Measurements from ENCODE around the gene ACTL10.
A peak's percentile ranks its signal among the peaks of the same experiment; 100 is the strongest.

Gene ACTL10

DNA sequence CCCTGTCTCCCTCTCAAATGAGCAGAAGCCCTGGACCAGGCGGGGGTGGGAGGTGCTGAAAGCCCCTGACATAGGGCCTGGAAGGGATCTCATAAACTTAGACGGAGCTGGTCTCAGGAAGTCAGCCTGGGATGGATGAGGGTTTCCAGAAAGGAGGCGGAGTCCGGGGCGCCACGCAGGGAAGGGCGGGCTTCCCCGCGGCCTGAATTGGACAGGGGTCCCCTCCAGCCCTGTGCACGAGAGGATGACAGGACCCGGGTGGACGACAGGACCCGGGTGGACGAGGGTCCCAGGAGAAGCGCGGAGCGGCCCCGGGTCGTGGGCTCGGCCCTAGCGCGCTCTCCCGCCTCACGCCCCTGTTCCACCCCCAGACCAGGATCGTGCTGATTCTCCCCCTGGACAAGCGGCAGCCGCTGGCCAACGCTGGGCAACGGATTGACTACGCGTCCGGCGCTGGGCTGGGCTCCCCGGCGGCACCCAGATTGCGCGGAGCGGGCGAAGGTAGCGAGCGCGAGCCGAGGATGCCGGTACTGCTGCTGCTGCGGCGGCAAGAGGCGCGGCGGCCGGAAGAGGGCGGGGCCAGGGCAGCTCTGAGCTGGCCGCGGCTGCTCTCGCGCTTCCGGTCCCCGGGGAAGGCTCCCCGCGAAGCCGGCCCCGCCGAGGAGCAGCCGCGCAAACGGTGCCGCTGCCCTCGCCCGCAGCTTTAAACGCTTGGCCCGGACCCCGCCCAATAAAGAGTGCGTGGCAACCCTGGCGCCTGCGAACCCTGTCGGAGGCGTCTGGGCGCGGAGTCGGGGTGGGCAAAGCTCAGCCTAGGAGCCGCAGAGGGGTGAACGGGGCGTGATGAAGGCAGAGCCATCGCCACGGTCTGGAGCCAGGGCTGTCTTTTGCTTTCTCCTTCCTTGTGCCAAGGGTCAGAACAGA lies 3.3 kb upstream of the ACTL10 start:
- DNase-seq (ENCODE audit: low read depth in 2 of 2, low spot score in 1 of 2): peak; percentile 46 to 61

DNA sequence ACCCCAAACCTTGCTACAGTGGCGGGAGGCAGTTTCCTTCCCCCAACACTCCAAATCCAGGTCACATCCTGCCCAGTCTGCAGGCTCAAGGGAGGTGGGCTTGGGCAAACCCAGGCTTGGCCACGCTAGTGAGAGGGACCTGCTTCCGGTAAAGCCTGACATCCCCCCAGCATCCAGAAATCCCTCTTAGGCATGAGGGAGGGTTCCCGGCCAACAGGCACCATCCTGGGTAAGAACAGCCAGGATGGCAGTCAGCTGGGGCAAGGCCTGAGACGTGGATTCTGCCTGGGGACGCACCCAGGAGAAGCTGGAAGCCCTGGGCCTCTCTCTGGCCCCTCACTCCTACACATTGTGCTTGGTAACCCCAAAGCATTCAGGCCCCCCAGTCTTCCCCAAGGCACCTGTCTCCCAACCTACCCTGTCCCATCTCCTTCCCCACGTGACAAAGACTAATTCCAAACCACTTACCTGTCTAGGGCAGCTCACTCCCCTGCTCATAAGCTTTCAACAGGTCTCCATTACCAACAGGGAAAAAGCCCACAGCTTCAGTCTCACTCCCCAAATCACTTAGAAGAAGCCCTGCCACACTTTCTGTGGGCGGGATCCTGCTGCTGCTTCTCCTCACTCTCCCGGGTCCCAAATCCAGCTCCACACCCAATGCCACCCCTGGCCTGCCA lies 2.5 kb upstream of the ACTL10 start:
- no peak for DNase-seq (ENCODE audit: low read depth in 2 of 2, low spot score in 1 of 2)

DNA sequence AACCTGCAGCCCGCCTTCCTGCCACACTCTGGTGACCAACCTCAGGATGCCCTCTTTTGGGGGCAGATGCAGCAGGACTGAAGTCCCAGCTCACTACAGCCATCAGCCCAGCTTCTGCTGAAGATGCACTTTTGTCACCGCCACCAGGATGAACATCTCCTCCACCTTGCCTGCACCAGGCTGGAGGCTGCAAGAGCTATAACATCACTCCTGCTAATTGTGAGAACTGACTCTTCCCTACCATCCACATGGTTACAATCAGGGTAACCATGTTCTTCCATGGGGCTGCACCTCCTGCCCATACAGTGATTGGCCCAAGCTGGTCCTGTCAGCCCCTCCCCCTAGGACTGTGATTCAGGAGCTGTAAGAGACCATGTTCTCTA lies 2.0 kb upstream of the ACTL10 start:
- no peak for DNase-seq (ENCODE audit: low read depth in 2 of 2, low spot score in 1 of 2)

DNA sequence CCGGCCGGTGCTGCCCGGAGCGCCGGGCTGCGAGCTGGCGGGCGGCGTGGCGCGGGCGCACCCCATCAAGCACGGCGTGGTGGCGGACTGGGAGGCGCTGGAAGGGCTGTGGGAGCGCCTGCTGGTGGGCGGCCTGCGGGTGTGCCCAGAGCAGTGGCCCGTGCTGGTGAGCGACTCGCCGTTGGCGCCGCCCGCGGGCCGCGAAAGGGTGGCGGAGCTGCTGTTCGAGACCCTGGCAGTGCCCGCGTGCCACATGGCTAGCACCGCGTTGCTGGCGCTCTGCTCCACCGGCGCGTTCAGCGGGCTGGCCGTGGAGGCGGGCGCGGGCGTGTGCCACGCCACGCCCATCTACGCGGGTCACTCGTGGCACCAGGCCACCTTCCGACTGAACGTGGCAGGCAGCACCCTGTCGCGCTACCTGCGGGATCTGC lies 517 bp downstream of the ACTL10 start:
- DNase-seq (ENCODE audit: low read depth in 2 of 2, low spot score in 1 of 2): no peak

DNA sequence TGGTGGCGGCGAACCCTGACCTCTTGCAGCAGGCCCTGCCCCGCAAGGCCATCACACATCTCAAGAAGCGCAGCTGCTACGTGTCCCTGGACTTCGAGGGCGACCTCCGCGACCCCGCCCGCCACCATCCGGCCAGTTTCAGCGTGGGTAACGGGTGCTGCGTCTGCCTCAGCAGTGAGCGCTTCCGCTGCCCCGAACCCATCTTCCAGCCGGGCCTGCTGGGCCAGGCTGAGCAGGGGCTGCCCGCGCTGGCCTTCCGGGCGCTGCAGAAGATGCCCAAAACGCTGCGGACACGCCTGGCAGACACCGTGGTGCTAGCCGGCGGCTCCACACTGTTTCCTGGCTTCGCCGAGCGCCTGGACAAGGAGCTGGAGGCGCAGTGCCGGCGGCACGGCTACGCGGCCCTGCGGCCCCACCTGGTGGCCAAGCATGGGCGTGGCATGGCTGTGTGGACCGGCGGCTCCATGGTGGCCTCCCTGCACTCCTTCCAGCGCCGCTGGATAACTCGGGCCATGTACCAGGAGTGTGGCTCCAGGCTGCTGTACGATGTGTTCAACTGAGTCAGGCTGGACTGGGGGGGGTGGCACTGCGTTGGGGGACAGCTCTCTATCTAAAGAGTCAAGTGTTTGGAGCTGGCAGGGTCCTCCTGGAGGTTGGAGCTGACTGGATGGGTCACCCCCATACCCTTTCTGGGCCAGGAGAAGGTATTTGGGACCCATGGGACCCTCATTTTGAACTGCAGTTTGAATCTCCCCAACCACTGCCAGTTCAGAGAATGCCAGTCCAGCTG lies 1.1 kb downstream of the ACTL10 start:
- peak in 1 of 2 donors; percentile 49 for DNase-seq (ENCODE audit: low read depth in 2 of 2, low spot score in 1 of 2)

DNA sequence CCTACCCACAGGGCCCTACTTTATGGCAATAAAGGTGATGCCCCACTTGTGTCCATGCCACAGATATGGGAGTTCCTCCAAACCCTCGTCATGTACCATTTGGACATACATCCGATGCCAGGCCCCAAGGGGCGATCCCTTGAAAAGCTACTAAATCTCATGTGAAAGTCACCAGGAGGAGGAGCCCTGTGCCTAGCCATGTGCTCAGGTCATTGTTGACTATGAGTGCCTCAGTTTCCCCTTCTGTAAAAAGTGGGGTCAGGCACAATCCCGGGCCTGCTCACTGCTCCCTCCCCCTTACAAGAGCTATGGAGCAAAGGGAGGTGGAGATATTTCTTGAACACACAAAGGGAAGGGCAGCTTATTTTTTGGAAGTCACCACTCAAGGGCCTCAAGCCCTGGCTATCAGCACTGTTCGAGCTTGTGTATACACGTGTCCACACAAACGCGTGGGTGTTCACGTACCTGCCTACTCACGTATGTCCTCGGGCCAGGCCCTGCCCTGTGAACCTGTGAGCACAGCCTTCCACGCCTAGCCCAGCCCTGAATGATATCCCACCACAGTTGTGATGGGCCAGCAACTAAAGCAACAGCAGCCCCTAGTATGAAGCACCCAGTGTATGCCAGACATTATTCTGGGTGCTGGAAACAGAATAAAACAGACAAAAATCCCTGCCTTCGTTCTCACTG lies 1.9 kb downstream of the ACTL10 start:
- DNase-seq (ENCODE audit: low read depth in 2 of 2, low spot score in 1 of 2): no peak

DNA sequence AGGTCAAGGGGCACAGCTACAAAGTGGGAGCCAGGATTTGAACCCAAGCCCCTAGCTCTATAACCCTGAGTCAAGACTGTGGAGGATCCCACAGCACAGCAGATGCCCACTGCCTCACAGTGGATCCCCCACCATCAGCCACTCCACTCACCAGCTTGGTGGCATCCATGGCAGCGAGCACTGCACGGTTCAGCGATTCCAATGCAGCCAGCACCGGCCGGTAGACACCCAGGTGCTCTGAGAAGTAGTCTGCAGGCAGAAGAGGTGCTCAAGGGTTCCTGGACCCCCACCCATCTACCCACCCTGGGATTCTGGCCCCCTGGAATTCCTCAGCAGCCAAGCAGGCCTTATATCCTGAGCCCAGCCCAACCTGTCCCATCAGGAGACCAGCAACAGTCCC lies 2.5 kb downstream of the ACTL10 start:
- no peak for DNase-seq (ENCODE audit: low read depth in 2 of 2, low spot score in 1 of 2)

DNA sequence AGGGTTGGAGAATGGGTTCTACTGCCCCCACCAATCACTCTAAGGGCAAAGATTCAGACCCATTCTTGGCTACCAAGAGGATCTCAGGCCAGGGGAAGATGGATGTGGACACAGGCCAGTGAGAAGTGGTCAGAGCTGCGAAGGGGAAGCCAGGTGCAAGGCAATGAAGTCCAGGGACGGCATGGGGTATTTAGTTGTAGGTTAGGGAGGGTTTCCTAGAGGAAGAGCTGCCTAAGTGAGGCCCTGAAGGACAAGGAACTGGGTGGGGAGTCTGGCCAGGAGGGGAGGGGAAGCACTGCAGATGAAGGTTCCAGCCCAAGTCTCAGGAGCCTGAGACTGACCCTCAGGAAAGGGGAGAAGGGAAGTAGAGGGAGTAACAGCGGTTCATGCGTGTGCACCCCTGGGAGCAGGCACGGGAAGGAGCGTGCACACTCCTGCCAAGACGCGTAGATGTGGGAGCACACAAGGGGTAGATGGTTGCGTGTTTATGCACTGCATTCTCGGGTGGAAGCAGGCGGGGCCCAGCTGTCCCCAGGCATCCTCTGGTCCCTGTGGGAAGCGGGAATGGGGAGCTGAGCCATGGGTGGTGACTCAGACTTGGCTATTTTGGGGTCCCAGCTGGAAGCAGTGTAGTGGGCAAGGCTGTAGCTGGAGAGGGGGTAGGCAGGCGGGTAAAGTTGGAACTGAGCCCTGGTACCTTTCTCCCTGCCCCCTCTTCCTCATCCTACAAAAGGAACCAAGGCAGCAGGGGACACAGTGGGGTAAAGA lies 3.3 kb downstream of the ACTL10 start:
- DNase-seq (ENCODE audit: low read depth in 2 of 2, low spot score in 1 of 2): no peak

DNA sequence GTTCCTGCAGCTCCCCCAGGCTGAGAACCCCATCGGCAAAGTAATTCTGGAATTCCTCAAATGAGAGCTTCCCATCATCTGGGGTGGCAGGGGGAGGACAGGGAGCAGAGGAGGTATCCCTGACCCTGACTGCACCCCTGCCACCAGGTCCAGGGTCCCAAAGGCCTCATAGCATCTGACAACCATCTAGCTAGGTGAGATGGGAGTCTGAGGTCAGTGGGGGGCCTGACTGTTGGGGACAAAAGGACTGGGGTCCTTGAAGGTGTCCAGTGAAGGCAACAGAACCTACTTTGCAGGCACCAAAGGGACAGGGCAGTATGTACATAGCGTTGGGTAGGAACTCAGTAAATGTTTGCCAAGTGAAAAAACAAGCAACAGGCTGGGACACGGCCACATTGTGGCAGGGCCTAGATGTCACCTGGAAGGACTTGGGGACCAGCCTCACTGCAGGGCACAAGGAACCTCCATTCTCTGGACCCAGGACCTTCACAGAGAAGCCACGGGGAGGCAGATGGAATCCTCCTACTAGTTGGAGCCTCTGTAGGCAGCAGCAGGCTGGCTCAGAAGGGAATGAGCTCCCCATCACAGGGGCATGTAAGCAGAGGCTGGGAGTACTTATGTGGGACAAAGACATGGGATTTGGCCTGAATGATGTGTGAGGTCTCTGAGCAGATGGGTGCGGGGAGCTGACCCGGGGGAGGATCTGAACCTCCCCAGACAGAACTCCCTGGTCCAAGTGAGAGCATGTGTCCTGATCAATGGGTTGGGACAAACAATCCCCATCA lies 4.2 kb downstream of the ACTL10 start:
- DNase-seq (ENCODE audit: low read depth in 2 of 2, low spot score in 1 of 2): no peak

DNA sequence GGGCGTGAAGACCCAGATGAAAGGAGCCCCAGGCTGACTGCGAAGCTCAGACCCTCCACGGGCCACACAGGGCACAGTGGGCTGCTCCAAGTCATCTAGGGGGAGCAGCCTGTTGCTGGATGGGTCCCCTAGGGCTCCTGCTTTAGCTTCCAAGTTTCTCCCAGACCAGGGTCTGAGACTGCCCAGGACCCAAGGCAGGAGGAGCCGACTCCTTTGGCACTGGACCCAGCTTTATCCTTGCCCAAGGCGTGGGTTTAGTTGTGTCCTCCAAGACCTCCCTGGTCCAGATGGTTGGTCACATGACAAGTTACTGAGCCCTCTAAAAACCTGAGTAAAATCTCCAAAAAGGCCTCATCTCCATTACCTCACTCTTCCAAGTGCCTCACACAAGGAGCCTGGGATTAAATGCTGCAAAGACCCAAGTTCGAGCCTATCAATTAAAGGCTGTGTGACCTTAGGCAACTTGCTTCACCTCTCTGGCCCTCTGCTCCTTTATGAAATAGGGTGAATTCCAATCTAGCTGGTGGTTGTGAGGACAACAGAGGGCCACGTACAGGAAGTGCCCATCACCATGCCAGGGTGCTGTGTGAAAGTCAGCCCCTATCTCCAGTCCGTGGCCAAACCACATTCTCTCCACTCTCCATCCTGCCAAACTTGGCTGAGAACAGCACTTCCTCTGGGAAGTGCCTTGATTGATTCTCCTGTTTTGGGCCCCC lies 5.0 kb downstream of the ACTL10 start:
- no peak for DNase-seq (ENCODE audit: low read depth in 2 of 2, low spot score in 1 of 2)

DNA sequence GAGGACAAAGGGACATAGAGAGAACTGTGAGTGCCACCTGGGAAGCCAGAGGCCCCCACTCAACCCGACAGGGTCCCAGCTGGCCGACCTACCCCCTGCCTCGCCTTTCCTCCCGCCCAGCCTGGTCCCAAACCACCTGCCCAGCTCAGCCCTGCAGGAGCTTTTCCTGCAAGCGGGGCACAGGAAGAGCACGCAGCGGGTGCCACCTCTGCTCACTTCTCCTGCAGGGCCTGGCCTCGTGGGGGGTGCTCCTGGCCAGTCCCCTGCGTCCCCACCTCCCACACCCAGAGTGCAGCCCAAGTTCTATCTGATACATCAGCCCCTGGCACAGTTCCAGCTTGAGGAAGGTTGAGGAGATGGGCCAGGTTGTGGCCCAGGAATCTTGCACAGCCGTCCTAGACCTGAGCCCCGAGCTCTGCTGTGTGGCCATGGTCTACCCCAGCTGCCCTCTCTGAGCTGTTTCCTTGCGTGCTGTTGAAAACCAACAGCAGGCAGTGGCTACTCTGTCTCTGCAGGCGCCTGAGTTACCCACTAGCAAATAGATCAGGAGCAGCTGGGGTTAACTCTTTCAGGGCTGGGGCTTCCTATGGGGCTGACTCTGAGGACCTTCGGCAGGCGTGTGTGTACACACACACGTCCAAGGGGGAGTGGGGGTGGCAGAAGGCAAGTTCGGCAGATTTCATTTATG lies 5.8 kb downstream of the ACTL10 start:
- DNase-seq (ENCODE audit: low read depth in 2 of 2, low spot score in 1 of 2): no peak

DNA sequence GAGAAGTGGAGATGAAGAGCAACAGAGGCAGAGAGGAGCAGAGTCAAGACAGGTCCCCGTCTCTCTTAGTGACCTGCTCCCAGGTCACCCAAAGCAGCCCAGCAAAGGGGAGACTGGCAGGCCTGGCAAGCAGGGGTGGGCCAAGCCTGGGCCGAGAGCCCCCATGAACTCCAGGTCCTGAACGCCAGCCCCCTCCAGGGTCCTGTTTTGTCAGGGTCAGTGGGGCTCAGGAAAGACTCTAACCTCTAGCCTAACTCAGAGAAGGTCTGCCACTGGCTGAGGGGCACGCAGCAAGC lies 6.3 kb downstream of the ACTL10 start:
- no peak for DNase-seq (ENCODE audit: low read depth in 2 of 2, low spot score in 1 of 2)

DNA sequence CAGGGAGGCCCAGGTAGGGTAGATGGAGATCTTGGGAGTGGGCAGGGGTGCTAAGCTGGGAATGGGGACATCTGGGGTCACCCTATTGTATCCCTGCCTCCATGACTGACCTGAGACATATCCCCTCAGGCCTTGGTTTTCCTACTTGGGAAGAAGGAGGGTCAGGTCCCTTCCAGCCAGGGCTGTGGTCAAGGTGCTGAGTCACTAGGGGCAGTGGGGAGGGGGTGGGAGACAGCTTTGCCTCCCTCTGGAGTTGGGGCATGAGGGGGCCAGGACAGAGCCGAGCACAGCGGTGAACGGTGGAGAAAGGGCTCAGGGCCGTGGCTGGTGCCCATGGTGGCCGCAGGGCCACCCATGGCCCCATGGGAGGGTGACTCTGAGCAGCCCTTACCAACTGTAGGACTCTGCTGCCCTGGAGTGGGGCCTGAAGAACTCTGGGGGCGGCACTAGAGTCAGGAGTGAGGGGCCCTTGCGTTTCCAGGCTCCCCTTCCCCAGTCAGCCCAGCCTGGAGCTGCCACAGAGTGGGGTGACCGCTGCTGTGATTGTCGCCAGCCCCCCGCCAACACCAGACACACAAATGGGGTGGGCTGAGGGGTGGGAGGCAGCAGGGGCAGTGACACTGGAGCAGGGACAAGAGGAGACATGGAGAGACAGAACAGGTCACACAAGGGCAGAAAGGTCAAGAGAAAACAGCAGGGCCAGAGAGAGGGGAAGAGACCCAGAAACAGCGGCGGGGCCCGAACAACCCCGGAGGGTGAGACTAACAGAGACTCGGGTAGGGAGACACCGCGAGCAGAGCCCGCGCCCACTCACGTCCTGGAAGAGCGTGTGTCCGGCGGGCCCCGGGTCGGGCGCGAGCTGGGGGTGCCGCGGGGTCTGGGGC lies 6.9 kb downstream of the ACTL10 start:
- DNase-seq (ENCODE audit: low read depth in 2 of 2, low spot score in 1 of 2): no peak

DNA sequence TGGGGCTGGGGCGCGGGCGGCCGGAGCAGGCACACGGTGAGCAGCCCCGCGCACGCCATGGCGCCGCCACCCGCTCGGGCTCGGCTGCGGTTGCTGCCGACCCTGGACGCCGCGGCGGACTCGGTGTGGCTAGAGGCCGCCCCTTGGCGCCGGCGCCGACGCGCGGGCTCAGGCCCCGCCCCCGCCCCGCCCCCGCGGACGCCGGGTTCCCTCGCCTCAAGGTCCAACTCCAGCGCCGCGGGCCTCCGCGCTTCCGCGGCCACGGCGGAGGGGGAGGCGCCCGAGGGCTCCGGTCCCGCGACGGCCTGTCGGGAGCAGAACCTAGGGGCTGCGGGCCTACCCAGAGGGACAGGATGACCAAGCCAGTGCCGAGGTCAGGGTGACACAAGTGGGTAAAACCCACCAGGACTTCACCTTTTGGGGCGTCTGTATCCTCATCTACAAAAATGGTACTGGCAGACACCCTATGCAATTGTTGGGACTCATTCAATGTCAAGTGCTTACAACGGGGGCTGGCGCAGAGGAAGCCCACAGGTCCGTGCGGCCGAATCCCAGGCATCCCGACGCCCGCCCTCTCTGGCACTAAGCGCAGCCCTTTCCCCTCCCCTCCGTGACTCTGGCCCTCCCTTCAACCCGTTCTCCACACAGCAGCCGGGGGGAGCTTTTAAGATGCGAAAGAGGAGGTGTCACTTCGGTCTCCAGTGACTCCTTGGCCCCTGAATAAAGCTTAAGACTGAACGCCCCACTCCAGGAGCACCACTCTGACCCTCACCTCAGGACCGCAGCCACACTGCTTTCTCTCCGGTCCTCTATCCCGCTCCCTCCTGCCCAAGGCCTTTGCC lies 7.8 kb downstream of the ACTL10 start, which contains the start of gene NECAB3:
TSS of gene NECAB3 (minus strand) at position 135 of the 842 bp plus-strand sequence. CDS start at position 59, 76 bp downstream.
- DNase-seq (ENCODE audit: low read depth in 2 of 2, low spot score in 1 of 2): no peak

DNA sequence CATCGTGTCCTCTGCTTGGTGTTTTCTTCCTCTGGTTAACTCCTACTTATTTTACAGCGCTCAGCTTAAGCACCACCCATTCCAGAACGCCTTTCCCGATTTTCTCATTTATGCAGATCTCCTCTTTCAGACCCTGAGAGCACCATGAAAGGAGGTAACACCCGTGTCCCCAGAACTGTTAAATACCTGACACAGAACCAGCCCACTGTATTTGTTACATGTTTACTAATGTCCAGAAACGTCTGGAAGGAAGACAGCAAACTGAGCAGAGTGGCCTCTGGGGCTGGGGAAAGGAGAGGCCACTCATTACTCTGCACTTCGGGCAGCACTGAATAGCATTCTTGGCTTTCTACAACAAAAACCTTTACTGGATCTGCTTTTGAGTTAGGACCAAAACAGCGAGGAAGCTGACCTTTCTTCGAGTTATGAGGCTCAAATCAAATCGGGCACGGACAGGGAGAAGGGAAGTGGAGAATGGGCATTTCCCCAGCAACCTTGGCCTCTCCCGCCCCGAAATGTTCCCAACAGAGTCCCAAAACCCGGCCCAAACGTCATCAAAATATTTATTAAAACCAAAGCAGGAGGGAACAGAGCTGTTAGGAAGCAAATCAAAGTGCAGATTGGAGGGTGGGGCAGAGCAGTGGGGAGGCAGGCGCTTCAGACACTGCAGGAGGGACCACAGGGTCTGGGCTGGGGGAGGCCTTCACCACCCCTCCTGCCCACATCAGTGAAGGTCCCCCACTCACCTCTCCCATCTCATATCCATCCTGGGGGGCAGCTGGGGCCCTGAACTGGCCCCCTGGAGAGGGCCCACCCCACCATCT lies 8.6 kb downstream of the ACTL10 start:
- DNase-seq (ENCODE audit: low read depth in 2 of 2, low spot score in 1 of 2): no peak

DNA sequence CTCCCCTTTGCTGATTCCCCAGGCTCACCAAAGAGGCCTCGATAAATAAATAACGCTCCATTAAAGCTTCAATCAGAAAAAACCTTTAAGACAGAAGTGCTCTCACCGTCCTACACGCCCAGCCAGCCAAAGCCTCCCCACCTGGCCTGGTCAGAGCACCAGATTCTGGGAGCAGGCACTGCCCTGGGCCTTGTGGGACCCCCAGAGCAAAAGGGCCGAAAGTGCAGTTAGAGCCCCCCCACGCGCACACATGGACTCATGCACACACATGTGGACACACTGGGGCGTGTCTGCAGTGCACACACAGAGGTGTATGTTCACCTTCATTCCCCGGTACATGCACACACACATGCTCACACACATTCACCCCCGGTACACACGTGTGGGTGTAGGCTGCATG lies 9.4 kb downstream of the ACTL10 start:
- DNase-seq (ENCODE audit: low read depth in 2 of 2, low spot score in 1 of 2): no peak
